ENCODE results near the gene RXRA. TPM values are rescaled to one million over a fixed set of nuclear protein-coding genes. Genes with fewer than 3 reads are reported as not detected.

The RXRA gene
- total RNA-seq, 1 donor from 2014 or later = 20.5 TPM

DNA sequence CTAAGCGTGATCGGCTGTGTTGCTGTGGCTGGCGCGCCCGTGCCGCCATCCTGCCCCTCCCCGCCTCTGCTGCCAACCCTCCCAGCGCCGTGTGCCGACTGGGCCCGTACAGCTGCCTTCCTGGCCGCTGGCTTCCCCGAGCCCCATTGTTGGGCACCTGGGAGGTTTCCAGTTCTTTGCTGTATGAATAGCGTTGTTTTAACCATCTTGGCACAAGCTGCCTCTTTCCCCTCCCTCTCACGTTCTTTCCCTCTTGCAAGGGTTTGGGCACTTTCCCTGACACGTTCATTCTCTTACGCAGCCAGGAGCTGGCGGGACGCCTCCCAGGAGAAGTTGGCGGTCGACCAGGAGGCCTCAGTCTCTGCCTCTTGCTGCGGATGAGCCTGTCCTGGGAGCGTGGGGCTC is 43.1 kb upstream of the RXRA start:
- peaks cover 11% of the 10 kb centered on the region for H3K27me3 Mint-ChIP-seq (ENCODE audit: unreplicated experiment)
- H3K27ac Mint-ChIP-seq (ENCODE audit: unreplicated experiment) = no peak overlapping the region
- no peak overlapping the region for H3K4me3 Mint-ChIP-seq (ENCODE audit: unreplicated experiment)
- no peaks in the 10 kb centered on the region for H3K36me3 Mint-ChIP-seq (ENCODE audit: unreplicated experiment)
- peaks cover 6% of the 10 kb centered on the region for H3K9me3 Mint-ChIP-seq (ENCODE audit: unreplicated experiment)
- TF ChIP-seq, protein P1, sequence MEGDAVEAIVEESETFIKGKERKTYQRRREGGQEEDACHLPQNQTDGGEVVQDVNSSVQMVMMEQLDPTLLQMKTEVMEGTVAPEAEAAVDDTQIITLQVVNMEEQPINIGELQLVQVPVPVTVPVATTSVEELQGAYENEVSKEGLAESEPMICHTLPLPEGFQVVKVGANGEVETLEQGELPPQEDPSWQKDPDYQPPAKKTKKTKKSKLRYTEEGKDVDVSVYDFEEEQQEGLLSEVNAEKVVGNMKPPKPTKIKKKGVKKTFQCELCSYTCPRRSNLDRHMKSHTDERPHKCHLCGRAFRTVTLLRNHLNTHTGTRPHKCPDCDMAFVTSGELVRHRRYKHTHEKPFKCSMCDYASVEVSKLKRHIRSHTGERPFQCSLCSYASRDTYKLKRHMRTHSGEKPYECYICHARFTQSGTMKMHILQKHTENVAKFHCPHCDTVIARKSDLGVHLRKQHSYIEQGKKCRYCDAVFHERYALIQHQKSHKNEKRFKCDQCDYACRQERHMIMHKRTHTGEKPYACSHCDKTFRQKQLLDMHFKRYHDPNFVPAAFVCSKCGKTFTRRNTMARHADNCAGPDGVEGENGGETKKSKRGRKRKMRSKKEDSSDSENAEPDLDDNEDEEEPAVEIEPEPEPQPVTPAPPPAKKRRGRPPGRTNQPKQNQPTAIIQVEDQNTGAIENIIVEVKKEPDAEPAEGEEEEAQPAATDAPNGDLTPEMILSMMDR (IDR thresholded peaks at IDR 0.05; ENCODE audit: partially characterized antibody, unreplicated experiment) = no peak
- DNase-seq = no peak
- H3K4me1 Mint-ChIP-seq (ENCODE audit: low read depth, unreplicated experiment) = peaks cover 3% of the 10 kb centered on the region

DNA sequence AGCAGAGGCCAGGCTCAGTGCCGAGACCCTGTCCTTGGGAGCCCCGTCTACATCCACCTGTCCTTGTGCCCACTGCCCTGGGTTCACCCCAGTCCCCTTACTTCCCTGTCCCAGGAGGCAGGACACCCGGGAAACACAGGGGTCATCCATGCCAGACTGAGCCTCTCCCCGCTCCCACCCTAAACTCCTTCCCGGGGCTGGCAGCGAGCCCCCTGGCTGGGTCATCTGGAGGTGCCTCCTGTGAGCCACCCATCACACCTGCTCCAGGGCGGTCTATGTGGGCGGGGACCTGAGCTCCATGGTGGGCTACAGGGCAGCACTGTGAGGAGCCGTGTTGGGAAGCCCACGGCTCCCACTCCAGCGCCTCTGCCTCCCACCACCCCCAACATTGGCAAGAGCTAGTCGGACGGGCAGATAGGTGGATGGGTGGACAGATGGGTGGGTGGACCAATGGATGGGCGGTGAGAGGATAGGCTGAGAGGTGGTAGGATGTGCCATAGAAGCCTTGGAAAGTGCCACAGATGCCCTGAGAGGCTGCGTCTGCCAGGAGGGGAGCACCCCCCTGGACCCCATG is 42.5 kb upstream of the RXRA start:
- Mint-ChIP-seq H3K9me3 (ENCODE audit: unreplicated experiment) (peaks cover 6% of the 10 kb centered on the region), H3K27me3 (ENCODE audit: unreplicated experiment) (peaks cover 11% of the 10 kb centered on the region), H3K4me1 (ENCODE audit: low read depth, unreplicated experiment) (peaks cover 3% of the 10 kb centered on the region), H3K4me3 (ENCODE audit: unreplicated experiment) (no peak overlapping the region), H3K36me3 (ENCODE audit: unreplicated experiment) (no peaks in the 10 kb centered on the region), H3K27ac (ENCODE audit: unreplicated experiment) (no peak overlapping the region)
- no peak for DNase-seq
- TF ChIP-seq, protein P1 (IDR thresholded peaks at IDR 0.05; ENCODE audit: partially characterized antibody, unreplicated experiment) = no peak

DNA sequence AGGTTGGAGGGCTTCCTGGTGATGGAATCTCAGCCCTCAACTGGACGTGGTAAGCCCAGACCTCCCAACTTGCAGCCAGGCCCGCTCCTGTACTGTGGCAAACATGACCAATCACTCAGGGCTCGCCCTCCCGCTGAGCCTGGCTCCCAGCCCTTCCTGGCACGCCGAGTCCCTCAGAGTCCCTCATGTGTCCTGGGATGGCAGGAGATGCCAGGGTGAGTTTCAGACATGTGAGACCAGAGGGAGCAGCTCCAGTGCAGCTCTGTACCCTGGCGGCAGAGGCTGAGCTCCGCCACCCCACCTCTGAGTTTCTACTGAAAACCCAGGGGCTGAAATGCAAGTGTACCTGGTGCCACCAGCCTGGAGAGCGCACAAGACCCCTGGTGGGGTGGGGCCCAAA is 42.0 kb upstream of the RXRA start:
- TF ChIP-seq, protein P1 (IDR thresholded peaks at IDR 0.05; ENCODE audit: partially characterized antibody, unreplicated experiment) = no peak
- no peak overlapping the region for H3K27ac Mint-ChIP-seq (ENCODE audit: unreplicated experiment)
- peaks cover 11% of the 10 kb centered on the region for H3K27me3 Mint-ChIP-seq (ENCODE audit: unreplicated experiment)
- DNase-seq = no peak
- H3K9me3 Mint-ChIP-seq (ENCODE audit: unreplicated experiment) = peaks cover 6% of the 10 kb centered on the region
- H3K36me3 Mint-ChIP-seq (ENCODE audit: unreplicated experiment) = no peaks in the 10 kb centered on the region
- no peak overlapping the region for H3K4me3 Mint-ChIP-seq (ENCODE audit: unreplicated experiment)
- H3K4me1 Mint-ChIP-seq (ENCODE audit: low read depth, unreplicated experiment) = peaks cover 3% of the 10 kb centered on the region

DNA sequence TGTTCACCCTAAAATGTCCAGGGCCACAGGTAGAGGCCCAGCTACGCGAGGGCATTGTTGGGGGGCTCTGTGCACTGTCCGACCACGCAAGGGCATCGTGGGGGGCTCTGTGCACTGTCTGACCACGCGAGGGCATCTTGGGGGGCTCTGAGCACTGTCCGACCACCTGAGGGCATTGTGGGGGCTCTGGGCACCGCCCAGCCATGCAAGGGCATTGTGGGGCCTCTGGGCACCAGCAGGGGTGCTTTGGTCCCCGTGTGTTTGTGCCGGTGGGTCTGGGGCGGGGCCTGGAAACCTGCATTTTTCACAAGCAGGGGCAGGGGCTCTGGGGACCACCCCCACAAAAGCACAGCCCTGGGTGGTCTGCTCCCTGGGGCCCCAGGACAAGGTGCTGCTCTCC is 41.5 kb upstream of the RXRA start:
- peaks cover 3% of the 10 kb centered on the region for H3K4me1 Mint-ChIP-seq (ENCODE audit: low read depth, unreplicated experiment)
- no peak overlapping the region for H3K4me3 Mint-ChIP-seq (ENCODE audit: unreplicated experiment)
- H3K9me3 Mint-ChIP-seq (ENCODE audit: unreplicated experiment) = peaks cover 6% of the 10 kb centered on the region
- TF ChIP-seq, protein P1 (IDR thresholded peaks at IDR 0.05; ENCODE audit: partially characterized antibody, unreplicated experiment) = no peak
- DNase-seq = no peak
- no peak overlapping the region for H3K27ac Mint-ChIP-seq (ENCODE audit: unreplicated experiment)
- no peaks in the 10 kb centered on the region for H3K36me3 Mint-ChIP-seq (ENCODE audit: unreplicated experiment)
- H3K27me3 Mint-ChIP-seq (ENCODE audit: unreplicated experiment) = peaks cover 11% of the 10 kb centered on the region

DNA sequence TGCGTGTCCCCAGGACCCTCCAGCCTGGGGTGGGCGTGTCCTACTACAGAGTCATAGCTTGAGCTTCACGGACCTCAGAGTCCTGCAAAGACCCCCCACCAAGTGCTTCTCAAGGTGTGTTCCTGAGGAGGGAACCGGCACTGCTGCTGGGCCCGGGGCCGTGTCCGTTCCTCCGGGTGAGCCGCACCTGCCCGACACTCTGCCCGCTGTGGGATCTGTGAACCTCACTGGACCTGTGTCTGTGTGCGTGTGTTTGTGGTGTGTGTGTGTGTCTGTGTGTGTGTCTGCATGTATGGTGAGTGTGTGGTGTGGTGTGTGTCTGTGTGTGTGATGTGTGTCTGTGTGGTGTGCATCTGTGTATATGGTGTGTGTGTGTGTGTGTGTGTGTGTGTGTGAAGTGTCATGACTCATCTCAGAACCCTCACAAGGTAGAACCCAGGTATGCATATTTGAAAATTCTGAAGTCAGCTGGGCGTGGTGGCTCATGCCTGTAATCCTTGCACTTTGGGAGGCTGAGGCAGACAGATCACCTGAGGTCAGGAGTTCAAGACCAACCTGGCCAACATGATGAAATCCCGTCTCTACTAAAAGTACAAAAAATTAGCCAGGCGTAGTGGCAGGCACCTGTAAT is 40.9 kb upstream of the RXRA start:
- TF ChIP-seq, protein P1 (IDR thresholded peaks at IDR 0.05; ENCODE audit: partially characterized antibody, unreplicated experiment) = no peak
- no peak for DNase-seq
- H3K27ac Mint-ChIP-seq (ENCODE audit: unreplicated experiment) = no peak overlapping the region
- peaks cover 6% of the 10 kb centered on the region for H3K9me3 Mint-ChIP-seq (ENCODE audit: unreplicated experiment)
- peaks cover 9% of the 10 kb centered on the region for H3K27me3 Mint-ChIP-seq (ENCODE audit: unreplicated experiment)
- no peaks in the 10 kb centered on the region for H3K36me3 Mint-ChIP-seq (ENCODE audit: unreplicated experiment)
- H3K4me1 Mint-ChIP-seq (ENCODE audit: low read depth, unreplicated experiment) = peaks cover 3% of the 10 kb centered on the region
- no peak overlapping the region for H3K4me3 Mint-ChIP-seq (ENCODE audit: unreplicated experiment)

Measured in glutamatergic neuron (in vitro differentiated cells).